ENCODE results near the gene CDK15. TPM values are rescaled to one million over a fixed set of nuclear protein-coding genes. Genes with fewer than 3 reads are reported as not detected.

The CDK15 gene
- total RNA-seq, 1 donor from 2014 or later = not detected

- Mint-ChIP-seq H3K27ac (ENCODE audit: unreplicated experiment) (no peak overlapping the region), H3K4me3 (ENCODE audit: unreplicated experiment) (no peak overlapping the region), H3K9me3 (ENCODE audit: unreplicated experiment) (no peaks in the 10 kb centered on the region)
Observed at GRCh38 chr2:201813996-201814760, 7.8 kb downstream of the CDK15 start.

GRCh38 chr2:201816657-201817575 lies 10.6 kb downstream of the CDK15 start:
- H3K9me3 Mint-ChIP-seq (ENCODE audit: unreplicated experiment) = no peaks in the 10 kb centered on the region
- no peak overlapping the region for H3K4me3 Mint-ChIP-seq (ENCODE audit: unreplicated experiment)
- no peak overlapping the region for H3K27ac Mint-ChIP-seq (ENCODE audit: unreplicated experiment)
- DNase-seq (ENCODE audit: low spot score) = no peak
- TF ChIP-seq CTCF (IDR thresholded peaks at IDR 0.05; ENCODE audit: unreplicated experiment) = no peak
- peaks cover 1% of the 10 kb centered on the region for H3K27me3 Mint-ChIP-seq (ENCODE audit: unreplicated experiment)
- no peaks in the 10 kb centered on the region for H3K4me1 Mint-ChIP-seq (ENCODE audit: unreplicated experiment)
- no peaks in the 10 kb centered on the region for H3K36me3 Mint-ChIP-seq (ENCODE audit: low read depth, unreplicated experiment)

More at GRCh38 chr2:201813996-201814760, 7.8 kb downstream of the CDK15 start:
- no peaks in the 10 kb centered on the region for H3K4me1 Mint-ChIP-seq (ENCODE audit: unreplicated experiment)
- no peak for TF ChIP-seq CTCF (IDR thresholded peaks at IDR 0.05; ENCODE audit: unreplicated experiment)
- no peaks in the 10 kb centered on the region for H3K36me3 Mint-ChIP-seq (ENCODE audit: low read depth, unreplicated experiment)
- no peak for DNase-seq (ENCODE audit: low spot score)
- H3K27me3 Mint-ChIP-seq (ENCODE audit: unreplicated experiment) = peaks cover 1% of the 10 kb centered on the region

- TF ChIP-seq CTCF (IDR thresholded peaks at IDR 0.05; ENCODE audit: unreplicated experiment) = no peak
- H3K9me3 Mint-ChIP-seq (ENCODE audit: unreplicated experiment) = no peaks in the 10 kb centered on the region
- DNase-seq (ENCODE audit: low spot score) = no peak
- H3K36me3 Mint-ChIP-seq (ENCODE audit: low read depth, unreplicated experiment) = no peaks in the 10 kb centered on the region
- no peaks in the 10 kb centered on the region for H3K4me1 Mint-ChIP-seq (ENCODE audit: unreplicated experiment)
- no peak overlapping the region for H3K4me3 Mint-ChIP-seq (ENCODE audit: unreplicated experiment)
- H3K27me3 Mint-ChIP-seq (ENCODE audit: unreplicated experiment) = peaks cover 1% of the 10 kb centered on the region
- H3K27ac Mint-ChIP-seq (ENCODE audit: unreplicated experiment) = no peak overlapping the region
Observed at GRCh38 chr2:201820383-201821007, 14.2 kb downstream of the CDK15 start.

GRCh38 chr2:201821080-201821479 lies 14.7 kb downstream of the CDK15 start:
- no peaks in the 10 kb centered on the region for H3K36me3 Mint-ChIP-seq (ENCODE audit: low read depth, unreplicated experiment)
- DNase-seq (ENCODE audit: low spot score) = no peak
- H3K4me1 Mint-ChIP-seq (ENCODE audit: unreplicated experiment) = no peaks in the 10 kb centered on the region
- no peaks in the 10 kb centered on the region for H3K9me3 Mint-ChIP-seq (ENCODE audit: unreplicated experiment)
- H3K27me3 Mint-ChIP-seq (ENCODE audit: unreplicated experiment) = peaks cover 1% of the 10 kb centered on the region
- H3K27ac Mint-ChIP-seq (ENCODE audit: unreplicated experiment) = no peak overlapping the region
- no peak overlapping the region for H3K4me3 Mint-ChIP-seq (ENCODE audit: unreplicated experiment)
- no peak for TF ChIP-seq CTCF (IDR thresholded peaks at IDR 0.05; ENCODE audit: unreplicated experiment)
